Adrenal gland (tissue), 12 donors: ENCODE measurements around the gene CHD9. TPM values are rescaled to one million over a fixed set of nuclear protein-coding genes. Genes with fewer than 3 reads are reported as not detected.

ENCODE experiments used
- DNase-seq, 7 donors: peaks; one replicate each; pipeline ENCODE4 v3.0.0-alpha.2; 2019 to 2020
- H3K27ac ChIP-seq, 5 donors: fragments of 200-600 bp; sonication (generic) in 4 of 5; 1 replicate in 3 of 5; 2 replicates in 2 of 5; pipeline versions ENCODE4 v1.5.1 to v1.8.0; 2016 to 2020; ENCODE audit warnings: mild to moderate bottlenecking in 1 of 5
- H3K27me3 ChIP-seq: fragments of 200-600 bp; 2 replicates; pipeline ENCODE4 v1.8.0; 2021
- H3K36me3 ChIP-seq, 2 donors: fragments of 200-600 bp; replicated peaks in 1 of 2; 1 replicate in 1 of 2; 2 replicates in 1 of 2; pipeline versions ENCODE4 v1.5.1 to v1.8.0; 2018 to 2022
- H3K4me1 ChIP-seq, 2 donors: fragments of 200-600 bp; replicated peaks in 1 of 2; 1 replicate in 1 of 2; 2 replicates in 1 of 2; pipeline versions ENCODE4 v1.5.1 to v1.8.0; 2018 to 2021
- H3K4me3 ChIP-seq, 4 donors: fragments of 200-600 bp; sonication (generic) in 3 of 4; one replicate each; pipeline ENCODE4 v1.5.1; 2016 to 2018
- H3K9me3 ChIP-seq, 3 donors: fragments of 200-600 bp; sonication (generic) in 1 of 3; replicated peaks in 1 of 3; 1 replicate in 2 of 3; 2 replicates in 1 of 3; pipeline versions ENCODE4 v1.5.1 to v1.8.0; 2016 to 2021
- POLR2A ChIP-seq, 2 donors: fragments of 450-650 bp; IDR thresholded peaks; one replicate each; pipeline ENCODE4 v1.6.1; 2017; ENCODE audit warnings: antibody characterized with exemption in 2 of 2, mild to moderate bottlenecking in 2 of 2, moderate library complexity in 1 of 2
- WGBS, 4 donors: extraction: QIAGEN DNeasy Blood & Tissue Kit in 2 of 4; methylation state at CpG; one replicate each; pipeline versions ENCODE4 v1.1.5 to v1.1.7; 2013 to 2017; 5-methylcytosine and 5-hydroxymethylcytosine counted together
- intact Hi-C, 2 donors: fragments of 100-400 bp; cut with DNase I; formaldehyde crosslinking; loops; one replicate each; pipeline versions ENCODE4 v1.14.1 to v1.15.0; 2022 to 2023
- polyA plus RNA-seq, 3 donors: library from polyadenylated mRNA; stranded (reverse); fragments of 200-250 nt in 2 of 3; fragments of 350-450 nt in 1 of 3; fragmentation: Illumina TruSeq in 1 of 3; extraction: RNeasy Lipid Tissue Mini Kit (QIAGEN cat#74804) in 1 of 3; gene quantifications; one replicate each; pipeline ENCODE4 v1.2.3, GENCODE V29; 2013 to 2014
- total RNA-seq, 9 donors: library from RNA; depleted of rRNA in 4 of 9; stranded (reverse); fragments of >200 nt in 4 of 9; fragments of 120-200 nt in 1 of 9; fragmentation: NEBNext Ultra II Directional in 1 of 9; extraction: Animal tissue kit (Norgen Biotek cat#: 25700) in 1 of 9; gene quantifications; one replicate each; pipeline versions ENCODE4 v1.1.0 to v1.2.4, GENCODE V29; 2013 to 2023
- TF ChIP-seq, protein P1 (sequence below), 6 experiments: fragments of 450-650 bp in 4 of 6; fragments of 200-600 bp in 2 of 6; sonication (generic) in 1 of 6; IDR thresholded peaks; 1 replicate in 5 of 6; 2 replicates in 1 of 6; pipeline versions ENCODE4 v1.5.1 to v1.8.0; 2016 to 2021; ENCODE audit warnings: antibody characterized with exemption in 6 of 6, mild to moderate bottlenecking in 2 of 6, moderate library complexity in 1 of 6
- donor health status: healthy with polysubstance abuse.
- donor health status: Bipolar disorder and iron deficiency.
- donor health status: DM: yes; HTN: yes; CAD: no.
- donor health status: DM: no; HTN: no; CAD: no.
- donor health status: DM: no; HTN: no; CAD: no.
- donor health status: DM: yes; HTN: yes; CAD: no.

The CHD9 gene
- total and polyA plus RNA-seq, 12 donors = 10.0 to 95.9 (median 54.7) TPM

GRCh38 chr16:53078765-53079485, 24.1 kb downstream of the CHD9 start:
- Histone ChIP-seq H3K27me3 (no peaks in the 10 kb centered on the region), H3K36me3 (no peaks in the 10 kb centered on the region), H3K27ac (peak overlapping the region in 1 of 5 donors; percentile 95), H3K4me1 (peaks cover 20 to 43% of the 10 kb centered on the region in 2 donors), H3K4me3 (no peak overlapping the region), H3K9me3 (no peaks in the 10 kb centered on the region)
- DNase-seq = no peak
- intact Hi-C loops = no loop called here
- TF ChIP-seq, protein P1, sequence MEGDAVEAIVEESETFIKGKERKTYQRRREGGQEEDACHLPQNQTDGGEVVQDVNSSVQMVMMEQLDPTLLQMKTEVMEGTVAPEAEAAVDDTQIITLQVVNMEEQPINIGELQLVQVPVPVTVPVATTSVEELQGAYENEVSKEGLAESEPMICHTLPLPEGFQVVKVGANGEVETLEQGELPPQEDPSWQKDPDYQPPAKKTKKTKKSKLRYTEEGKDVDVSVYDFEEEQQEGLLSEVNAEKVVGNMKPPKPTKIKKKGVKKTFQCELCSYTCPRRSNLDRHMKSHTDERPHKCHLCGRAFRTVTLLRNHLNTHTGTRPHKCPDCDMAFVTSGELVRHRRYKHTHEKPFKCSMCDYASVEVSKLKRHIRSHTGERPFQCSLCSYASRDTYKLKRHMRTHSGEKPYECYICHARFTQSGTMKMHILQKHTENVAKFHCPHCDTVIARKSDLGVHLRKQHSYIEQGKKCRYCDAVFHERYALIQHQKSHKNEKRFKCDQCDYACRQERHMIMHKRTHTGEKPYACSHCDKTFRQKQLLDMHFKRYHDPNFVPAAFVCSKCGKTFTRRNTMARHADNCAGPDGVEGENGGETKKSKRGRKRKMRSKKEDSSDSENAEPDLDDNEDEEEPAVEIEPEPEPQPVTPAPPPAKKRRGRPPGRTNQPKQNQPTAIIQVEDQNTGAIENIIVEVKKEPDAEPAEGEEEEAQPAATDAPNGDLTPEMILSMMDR (IDR thresholded peaks at IDR 0.05) = no peak
- whole genome bisulfite sequencing, 4 donors = 82 to 91% (median 87%) methylated on average over 6 of the region's 6 CpGs

- 30 to 40% (median 32%) methylated on average over 8 of the region's 8 CpGs for WGBS, 4 donors
- peak; percentile 68 to 90 (median 85) for DNase-seq
Measured at GRCh38 chr16:53080345-53081031, 25.7 kb downstream of the CHD9 start.

GRCh38 chr16:53081032-53081424, 26.2 kb downstream of the CHD9 start:
- Histone ChIP-seq H3K4me1 (peaks cover 41 to 64% of the 10 kb centered on the region in 2 donors), H3K9me3 (no peaks in the 10 kb centered on the region), H3K27me3 (no peaks in the 10 kb centered on the region), H3K36me3 (no peaks in the 10 kb centered on the region), H3K27ac (peak overlapping the region; percentile 10 to 95 (median 71)), H3K4me3 (no peak overlapping the region)
- TF ChIP-seq, protein P1 (IDR thresholded peaks at IDR 0.05) = no peak
- TF ChIP-seq POLR2A (IDR thresholded peaks at IDR 0.05) = no peak
- intact Hi-C loops = no loop called here
- DNase-seq = no peak

More at GRCh38 chr16:53080345-53081031, 25.7 kb downstream of the CHD9 start:
- H3K4me3 ChIP-seq = no peak overlapping the region
- no peaks in the 10 kb centered on the region for H3K9me3 ChIP-seq
- TF ChIP-seq, protein P1 (IDR thresholded peaks at IDR 0.05) = no peak
- TF ChIP-seq POLR2A (IDR thresholded peaks at IDR 0.05) = peak in 1 of 2 donors; percentile 67
- peaks cover 35 to 58% of the 10 kb centered on the region in 2 donors for H3K4me1 ChIP-seq
- H3K27ac ChIP-seq = peak overlapping the region; percentile 70 to 95 (median 82)
- H3K36me3 ChIP-seq = no peaks in the 10 kb centered on the region
- no peaks in the 10 kb centered on the region for H3K27me3 ChIP-seq
- intact Hi-C loops = no loop called here

DNA sequence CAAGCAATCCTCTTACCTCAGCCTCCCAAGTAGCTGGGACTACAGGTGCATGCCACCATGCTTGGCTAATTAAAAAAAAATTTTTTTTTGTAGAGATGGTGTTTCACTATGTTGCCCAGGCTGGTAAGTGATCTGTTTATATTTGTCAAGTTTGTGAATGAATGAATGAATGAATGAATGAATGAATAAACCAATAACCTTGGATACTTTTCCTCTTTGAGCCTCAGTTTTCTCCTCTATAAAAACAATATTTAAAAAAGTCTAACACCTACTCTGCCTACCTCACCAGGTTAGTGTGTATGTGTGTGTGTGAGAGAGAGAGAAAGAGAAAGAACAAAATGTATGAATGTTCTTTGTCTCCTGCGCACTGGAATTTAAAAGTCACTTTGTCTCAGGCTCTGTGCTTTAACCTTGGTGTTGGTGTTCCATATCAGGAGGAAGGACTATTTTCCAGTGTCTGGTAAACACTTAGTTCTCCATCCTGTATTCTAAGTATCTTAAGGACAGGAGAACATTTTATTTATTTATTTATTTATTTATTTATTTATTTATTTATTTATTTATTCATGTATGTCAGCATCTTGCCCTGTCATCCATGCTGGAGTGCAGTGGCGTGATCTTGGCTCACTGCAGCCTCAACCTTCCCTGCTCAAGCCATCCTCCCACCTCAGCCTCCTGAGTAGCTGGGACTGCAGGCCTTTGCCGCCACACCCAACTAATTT, 27.1 kb downstream of the CHD9 start:
- Histone ChIP-seq H3K9me3 (no peaks in the 10 kb centered on the region), H3K27ac (peak overlapping the region in 4 of 5 donors; percentile 71 to 95 (median 86)), H3K4me1 (peaks cover 49 to 72% of the 10 kb centered on the region in 2 donors), H3K4me3 (no peak overlapping the region), H3K36me3 (no peaks in the 10 kb centered on the region), H3K27me3 (no peaks in the 10 kb centered on the region)
- TF ChIP-seq POLR2A (IDR thresholded peaks at IDR 0.05) = no peak
- TF ChIP-seq, protein P1 (IDR thresholded peaks at IDR 0.05) = no peak
- 94 to 97% (median 97%) methylated on average over 3 of the region's 3 CpGs for WGBS, 4 donors
- peak in 1 of 7 donors; percentile 48 for DNase-seq
- intact Hi-C loops = no loop called here
